ENCODE data around the gene CFAP69. TPM values are rescaled to one million over a fixed set of nuclear protein-coding genes. Genes with fewer than 3 reads are reported as not detected.

Gene CFAP69
- total RNA-seq, 1 experiment from 2014 or later, result 3.1 TPM

DNA sequence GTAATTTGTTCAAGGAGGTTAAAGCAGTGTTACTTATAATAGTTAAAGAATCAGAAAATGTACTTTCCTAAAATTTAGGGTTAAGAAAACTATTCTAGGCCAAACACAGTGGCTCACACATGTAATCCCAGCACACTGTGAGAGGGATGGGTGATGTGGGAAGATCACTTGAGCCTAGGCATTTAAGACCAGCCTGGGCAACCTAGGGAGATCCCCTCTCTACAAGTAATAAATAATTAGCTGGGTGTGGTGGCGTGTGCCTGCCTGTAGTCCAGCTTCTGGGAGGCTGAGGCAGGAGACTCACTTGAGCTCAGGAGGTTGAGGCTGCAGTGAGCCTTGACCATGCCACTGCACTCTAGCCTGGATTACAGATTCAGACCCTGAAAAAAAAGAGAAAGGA, 37.0 kb upstream of the CFAP69 start:
- H3K4me3 ChIP-seq (ENCODE audit: low read length), result no peak overlapping the region
- ChIA-PET CTCF (no interaction called here), POLR2A (ENCODE audit: unreplicated experiment) (no interaction called here)
- no peak overlapping the region for H3K9ac ChIP-seq (ENCODE audit: low read length)
- H3K27ac ChIP-seq (ENCODE audit: low read length), result no peak overlapping the region
- H3K4me1 ChIP-seq (ENCODE audit: insufficient read depth, low read length), result peaks cover 18% of the 10 kb centered on the region
- no peaks in the 10 kb centered on the region for H3F3A ChIP-seq (ENCODE audit: low read length, unreplicated experiment)
- no peaks in the 10 kb centered on the region for H3K36me3 ChIP-seq (ENCODE audit: low read depth, low read length)
- TF ChIP-seq EZH2 (IDR thresholded peaks at IDR 0.05; ENCODE audit: low read length, unreplicated experiment) (no peak), EZH2phosphoT487 (IDR thresholded peaks at IDR 0.05; ENCODE audit: borderline replicate concordance, low read length) (no peak)
- TF ChIP-seq, protein P1, sequence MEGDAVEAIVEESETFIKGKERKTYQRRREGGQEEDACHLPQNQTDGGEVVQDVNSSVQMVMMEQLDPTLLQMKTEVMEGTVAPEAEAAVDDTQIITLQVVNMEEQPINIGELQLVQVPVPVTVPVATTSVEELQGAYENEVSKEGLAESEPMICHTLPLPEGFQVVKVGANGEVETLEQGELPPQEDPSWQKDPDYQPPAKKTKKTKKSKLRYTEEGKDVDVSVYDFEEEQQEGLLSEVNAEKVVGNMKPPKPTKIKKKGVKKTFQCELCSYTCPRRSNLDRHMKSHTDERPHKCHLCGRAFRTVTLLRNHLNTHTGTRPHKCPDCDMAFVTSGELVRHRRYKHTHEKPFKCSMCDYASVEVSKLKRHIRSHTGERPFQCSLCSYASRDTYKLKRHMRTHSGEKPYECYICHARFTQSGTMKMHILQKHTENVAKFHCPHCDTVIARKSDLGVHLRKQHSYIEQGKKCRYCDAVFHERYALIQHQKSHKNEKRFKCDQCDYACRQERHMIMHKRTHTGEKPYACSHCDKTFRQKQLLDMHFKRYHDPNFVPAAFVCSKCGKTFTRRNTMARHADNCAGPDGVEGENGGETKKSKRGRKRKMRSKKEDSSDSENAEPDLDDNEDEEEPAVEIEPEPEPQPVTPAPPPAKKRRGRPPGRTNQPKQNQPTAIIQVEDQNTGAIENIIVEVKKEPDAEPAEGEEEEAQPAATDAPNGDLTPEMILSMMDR (conservative IDR thresholded peaks at IDR 0.05; ENCODE audit: low read depth, low read length), result no peak
- intact Hi-C loops (cut with micrococcal nuclease), result no loop called here
- no peak for DNase-seq
- no peaks in the 10 kb centered on the region for H3K27me3 ChIP-seq (ENCODE audit: low read length)
- no peak overlapping the region for H2AFZ ChIP-seq (ENCODE audit: low read length)
- H3K9me2 ChIP-seq (replicated peaks; ENCODE audit: low read length), result no peaks in the 10 kb centered on the region
- H4K20me1 ChIP-seq (ENCODE audit: low read length), result no peaks in the 10 kb centered on the region
- no peak overlapping the region for H3K4me2 ChIP-seq (ENCODE audit: low read length)
- no peaks in the 10 kb centered on the region for H3K9me3 ChIP-seq (ENCODE audit: low read length)
- H3K79me2 ChIP-seq (ENCODE audit: low read length), result peaks cover 8% of the 10 kb centered on the region
- no TSS peak for BruUV-seq (replicated peaks)
- no peak for ATAC-seq

DNA sequence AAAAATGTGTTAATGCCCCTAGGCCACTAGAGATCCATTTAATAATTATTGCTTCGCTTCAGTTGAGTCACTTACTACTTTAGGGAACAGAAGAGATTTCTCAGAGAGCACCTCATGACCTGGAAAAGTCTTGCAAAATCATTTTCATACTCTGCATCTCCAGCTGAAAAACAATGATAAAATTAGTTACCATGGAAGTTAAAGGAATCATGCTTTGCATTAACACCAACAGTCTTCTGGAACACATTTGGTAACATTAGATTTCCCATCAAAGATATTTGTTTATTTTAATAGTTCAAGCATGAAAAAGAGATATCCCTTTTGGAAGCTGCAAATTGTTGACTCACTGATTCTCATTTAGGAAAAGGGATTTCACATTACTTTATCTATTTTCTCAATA, 35.2 kb upstream of the CFAP69 start:
- ChIA-PET CTCF (interaction anchor here (0.7 kb wide), 1 partner anchor 56 kb away, joined by 5 read pairs; the partner anchor contains the start of gene STEAP1), POLR2A (ENCODE audit: unreplicated experiment) (no interaction called here)
- no peak for TF ChIP-seq EZH2phosphoT487 (IDR thresholded peaks at IDR 0.05; ENCODE audit: borderline replicate concordance, low read length)
- no peak for TF ChIP-seq EZH2 (IDR thresholded peaks at IDR 0.05; ENCODE audit: low read length, unreplicated experiment)
- TF ChIP-seq, protein P1 (conservative IDR thresholded peaks at IDR 0.05; ENCODE audit: low read depth, low read length), result no peak

DNA sequence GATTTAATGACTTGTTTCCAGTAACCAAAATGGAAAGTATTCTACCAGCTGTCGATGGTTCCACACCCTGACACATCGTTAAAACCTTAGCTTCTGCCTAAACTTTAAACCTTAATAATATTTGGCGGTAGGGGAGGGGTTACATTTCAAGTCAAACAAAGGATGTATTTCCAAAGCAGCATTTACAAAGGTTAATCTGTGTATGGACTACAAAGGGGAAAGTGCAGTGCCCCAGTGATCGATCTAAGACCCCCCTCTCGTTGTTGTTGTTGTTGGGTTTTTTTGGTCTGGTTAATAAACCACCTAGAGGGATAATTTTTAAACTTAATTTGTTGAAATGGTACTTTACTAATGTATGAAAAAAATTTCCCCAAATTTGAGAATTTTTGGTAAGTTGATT, 34.5 kb upstream of the CFAP69 start:
- peak overlapping the region; percentile 99 for H3K4me2 ChIP-seq (ENCODE audit: low read length)
- H4K20me1 ChIP-seq (ENCODE audit: low read length), result no peaks in the 10 kb centered on the region
- H3K27ac ChIP-seq (ENCODE audit: low read length), result no peak overlapping the region
- CTCF ChIA-PET, result interaction anchor here (0.7 to 1.4 kb wide), 2 partner anchors 56 to 57 kb away, joined by 5 to 12 read pairs; partner anchors contain the start of gene STEAP1
- ATAC-seq (no peak), DNase-seq (peak; percentile 2)
- peak overlapping the region; percentile 64 for H3K9ac ChIP-seq (ENCODE audit: low read length)
- H3K79me2 ChIP-seq (ENCODE audit: low read length), result peaks cover 13% of the 10 kb centered on the region
- H3K9me3 ChIP-seq (ENCODE audit: low read length), result no peaks in the 10 kb centered on the region
- POLR2A ChIA-PET (ENCODE audit: unreplicated experiment), result interaction anchor here (0.6 kb wide), 1 partner anchor 1452 kb away, joined by 3 read pairs; no protein-coding TSS in a partner anchor
- peaks cover 23% of the 10 kb centered on the region for H3K4me1 ChIP-seq (ENCODE audit: insufficient read depth, low read length)
- H3K9me2 ChIP-seq (replicated peaks; ENCODE audit: low read length), result no peaks in the 10 kb centered on the region
- intact Hi-C loops (cut with micrococcal nuclease), result no loop called here
- no peaks in the 10 kb centered on the region for H3F3A ChIP-seq (ENCODE audit: low read length, unreplicated experiment)
- H3K4me3 ChIP-seq (ENCODE audit: low read length), result peak overlapping the region; percentile 97
- H2AFZ ChIP-seq (ENCODE audit: low read length), result peak overlapping the region; percentile 88
- no peaks in the 10 kb centered on the region for H3K36me3 ChIP-seq (ENCODE audit: low read depth, low read length)
- TF ChIP-seq EZH2phosphoT487 (IDR thresholded peaks at IDR 0.05; ENCODE audit: borderline replicate concordance, low read length), result no peak
- no peak for TF ChIP-seq EZH2 (IDR thresholded peaks at IDR 0.05; ENCODE audit: low read length, unreplicated experiment)
- TF ChIP-seq, protein P1 (conservative IDR thresholded peaks at IDR 0.05; ENCODE audit: low read depth, low read length), result no peak
- no peaks in the 10 kb centered on the region for H3K27me3 ChIP-seq (ENCODE audit: low read length)
- BruUV-seq (replicated peaks), result no TSS peak

More for the DNA sequence above, 35.2 kb upstream of the CFAP69 start:
- H3K36me3 ChIP-seq (ENCODE audit: low read depth, low read length), result no peaks in the 10 kb centered on the region
- no peak overlapping the region for H3K27ac ChIP-seq (ENCODE audit: low read length)
- H3K9ac ChIP-seq (ENCODE audit: low read length), result no peak overlapping the region
- H3K4me1 ChIP-seq (ENCODE audit: insufficient read depth, low read length), result peaks cover 23% of the 10 kb centered on the region
- intact Hi-C loops (cut with micrococcal nuclease), result no loop called here
- H3K79me2 ChIP-seq (ENCODE audit: low read length), result peaks cover 13% of the 10 kb centered on the region
- DNase-seq (no peak), ATAC-seq (no peak)
- no peaks in the 10 kb centered on the region for H3K9me2 ChIP-seq (replicated peaks; ENCODE audit: low read length)
- H2AFZ ChIP-seq (ENCODE audit: low read length), result no peak overlapping the region
- H4K20me1 ChIP-seq (ENCODE audit: low read length), result no peaks in the 10 kb centered on the region
- H3K4me2 ChIP-seq (ENCODE audit: low read length), result 0 out of 2 replicates have a peak overlapping the region, but pooled peaks have one; percentile 99
- no TSS peak for BruUV-seq (replicated peaks)
- H3K27me3 ChIP-seq (ENCODE audit: low read length), result no peaks in the 10 kb centered on the region
- H3K9me3 ChIP-seq (ENCODE audit: low read length), result no peaks in the 10 kb centered on the region
- no peak overlapping the region for H3K4me3 ChIP-seq (ENCODE audit: low read length)
- H3F3A ChIP-seq (ENCODE audit: low read length, unreplicated experiment), result no peaks in the 10 kb centered on the region

Data from PC-3 (cell line).